K562 (cell line): ENCODE data around the gene VAT1L. TPM values are rescaled to one million over a fixed set of nuclear protein-coding genes. Genes with fewer than 3 reads are reported as not detected.

ENCODE experiments used
- ATAC-seq: fragments of 200-7000 bp; cut with Tn5 transposase; 3 replicates; pipeline ENCODE4 v1.9.1; 2020; ENCODE audit warnings: moderate library complexity
- BruUV-seq: library from RNA; stranded (reverse); fragments of 400-500 nt; replicated peaks from 2 replicates; lab custom pipeline; 2021; lab: Mats Ljungman, UMichigan
- CTCF ChIA-PET: fragments of 300-600 bp; formaldehyde crosslinking; extraction: SDS; loops from one replicate; lab custom pipeline; 2021; ENCODE audit warnings: low intra/inter-chr PET ratio; lab: Yijun Ruan, JAX
- POLR2A ChIA-PET: fragments of 300-600, 350-650 bp; sonication (Branson Sonifier 250); formaldehyde crosslinking; extraction: SDS; loops from one replicate; lab custom pipeline; 2021; ENCODE audit warnings: antibody characterized with exemption, inconsistent platforms; lab: Yijun Ruan, JAX
- DNase-seq, 4 experiments: peaks; one replicate each; pipeline versions ENCODE4 v3.0.0 to v3.0.0-alpha.2; 2011 to 2018; ENCODE audit warnings: low spot score in 3 of 4, mixed read lengths in 3 of 4; ENCODE audit errors: extremely low read depth in 1 of 4
- FAIRE-seq: peaks from 2 replicates; lab custom pipeline; 2011; peaks lifted over from hg19 to GRCh38; lab: Jason Lieb, UNC
- H2AFZ ChIP-seq: 2 replicates; pipeline ENCODE4 v1.6.0; 2011; ENCODE audit warnings: low read depth, low read length, control low read depth, inconsistent platforms
- H3K27ac ChIP-seq: fragments of 200-600 bp; 3 replicates; pipeline ENCODE4 v1.8.0; 2011; ENCODE audit warnings: low read depth, mild to moderate bottlenecking, control low read depth, inconsistent platforms, low read length, moderate library complexity, mixed read lengths; ENCODE audit errors: extremely low read depth
- H3K27me3 ChIP-seq, 2 experiments: fragments of 300-600 bp in 1 of 2; 2 replicates in 1 of 2; 3 replicates in 1 of 2; pipeline versions ENCODE4 v1.6.0 to v1.8.0; 2011; ENCODE audit warnings: inconsistent platforms in 2 of 2, low read length in 2 of 2, mild to moderate bottlenecking in 1 of 2, mixed read lengths in 1 of 2, moderate library complexity in 1 of 2; ENCODE audit not compliant: control insufficient read depth in 2 of 2, insufficient read depth in 2 of 2
- H3K36me3 ChIP-seq: fragments of 300-600 bp; 3 replicates; pipeline ENCODE4 v1.8.0; 2011; ENCODE audit warnings: mild to moderate bottlenecking, low read length, inconsistent platforms; ENCODE audit not compliant: control insufficient read depth, insufficient read depth
- H3K4me1 ChIP-seq, 2 experiments: fragments of 200-600 bp in 1 of 2; replicated peaks in 1 of 2; 2 replicates in 1 of 2; 3 replicates in 1 of 2; pipeline versions ENCODE4 v1.5.1 to v1.8.0; 2011; ENCODE audit warnings: inconsistent platforms in 2 of 2, low read length in 2 of 2, mild to moderate bottlenecking in 1 of 2, mixed read lengths in 1 of 2, moderate library complexity in 1 of 2; ENCODE audit not compliant: control insufficient read depth in 2 of 2, insufficient read depth in 2 of 2
- H3K4me2 ChIP-seq: 2 replicates; pipeline ENCODE4 v1.6.1; 2011; ENCODE audit warnings: low read length, control low read depth, inconsistent platforms, mixed read lengths; ENCODE audit not compliant: insufficient read depth
- H3K4me3 ChIP-seq: fragments of 200-600 bp; sonication (generic), shearing (Covaris generic); 2 replicates; pipeline ENCODE4 v1.5.1; 2016; ENCODE audit warnings: control low read depth, inconsistent platforms
- H3K79me2 ChIP-seq: fragments of 200-600 bp; 3 replicates; pipeline ENCODE4 v1.8.0; 2011; ENCODE audit warnings: low read length, inconsistent platforms; ENCODE audit not compliant: control insufficient read depth, insufficient read depth
- H3K9ac ChIP-seq, 2 experiments: 2 replicates each; pipeline versions ENCODE4 v1.6.0 to v1.6.1; 2011; ENCODE audit warnings: low read depth in 2 of 2, low read length in 2 of 2, control low read depth in 1 of 2, inconsistent platforms in 1 of 2, mild to moderate bottlenecking in 1 of 2, mixed read lengths in 1 of 2; ENCODE audit not compliant: insufficient read depth in 1 of 2
- H3K9me1 ChIP-seq: one replicate; pipeline ENCODE4 v1.6.0; 2011; ENCODE audit warnings: inconsistent platforms, mild to moderate bottlenecking, low read length, moderate library complexity; ENCODE audit not compliant: control insufficient read depth, insufficient read depth
- H3K9me3 ChIP-seq: replicated peaks from 2 replicates; pipeline ENCODE4 v1.5.1; 2011; ENCODE audit warnings: low read depth, low read length, inconsistent platforms; ENCODE audit not compliant: control insufficient read depth, insufficient read depth
- H4K20me1 ChIP-seq: replicated peaks from 2 replicates; pipeline ENCODE4 v1.6.1; 2011; ENCODE audit warnings: low read length, inconsistent platforms, mixed read lengths; ENCODE audit not compliant: control insufficient read depth, insufficient read depth
- EHMT2 ChIP-seq: fragments of 450-650 bp; IDR thresholded peaks from 2 replicates; pipeline ENCODE4 v1.6.1; 2018; ENCODE audit warnings: antibody characterized with exemption
- HNRNPLL ChIP-seq: fragments of 200-400 bp; formaldehyde crosslinking; IDR thresholded peaks from 2 replicates; pipeline ENCODE4 v1.6.1; 2017; ENCODE audit warnings: low read length, low read depth, mild to moderate bottlenecking; ENCODE audit not compliant: poor library complexity, severe bottlenecking
- HSF4 ChIP-seq: fragments of 250-450 bp; sonication (Bioruptor Pico); IDR thresholded peaks from 2 replicates; pipeline ENCODE4 v2.1.2; 2022; ENCODE audit warnings: mild to moderate bottlenecking, moderate library complexity, borderline replicate concordance
- SMAD4 ChIP-seq: fragments of 250-450 bp; sonication (Bioruptor Pico); conservative IDR thresholded peaks from 2 replicates; pipeline ENCODE4 v1.8.0; 2021; ENCODE audit warnings: inconsistent platforms, mild to moderate bottlenecking, moderate library complexity
- ZNF217 ChIP-seq: sonication (generic); formaldehyde crosslinking; IDR thresholded peaks from 2 replicates; pipeline ENCODE4 v1.8.0; 2022; ENCODE audit warnings: mild to moderate bottlenecking, missing genetic modification reagents
- ZNF586 ChIP-seq: fragments of 450-650 bp; formaldehyde crosslinking; conservative IDR thresholded peaks from 2 replicates; pipeline ENCODE4 v1.4.0; 2020; ENCODE audit warnings: mild to moderate bottlenecking, moderate library complexity
- WGBS: fragments of 100-300 bp; shearing (Covaris generic); methylation state at CpG from one replicate; pipeline ENCODE4 v1.1.6; 2016; ENCODE audit warnings: low coverage, mixed read lengths; ENCODE audit not compliant: insufficient coverage; ENCODE audit errors: missing lambda C conversion rate; 5-methylcytosine and 5-hydroxymethylcytosine counted together
- in situ Hi-C: fragments of 300-500 bp; cut with MboI; formaldehyde crosslinking; loops from 4 replicates; pipeline ENCODE4 v1.15.0; 2018; ENCODE audit warnings: inconsistent platforms, mixed read lengths
- intact Hi-C: fragments of 100-400 bp; cut with micrococcal nuclease; formaldehyde crosslinking; loops from 2 replicates; pipeline ENCODE4 v1.14.2; 2022
- polyA plus RNA-seq, 8 experiments: library from polyadenylated mRNA; depleted of rRNA in 4 of 8; stranded (reverse) in 5 of 8; unstranded in 3 of 8; fragments of >200 nt; fragmentation: Nextera tagmentation in 2 of 8; fragmentation: Illumina TruSeq in 1 of 8; extraction: Ambion mirVana in 2 of 8; extraction: Trizol in 1 of 8; gene quantifications; 2 replicates each; pipeline versions ENCODE4 v1.2.1 to v1.2.3, GENCODE V29; 2011 to 2014; ENCODE audit warnings: inconsistent platforms in 1 of 8, missing spikeins in 1 of 8
- total RNA-seq, 7 experiments: library from RNA; depleted of rRNA in 6 of 7; stranded (reverse); fragments of >200 nt in 6 of 7; fragmentation: Illumina TruSeq in 2 of 7; extraction: Trizol in 2 of 7; gene quantifications; 2 replicates each; pipeline versions ENCODE4 v1.2.1 to v1.2.3, GENCODE V29; 2011 to 2021; ENCODE audit warnings: low replicate concordance in 1 of 7
- TF ChIP-seq, protein P1 (sequence below), 2 experiments: fragments of 450-650 bp in 1 of 2; IDR thresholded peaks; 2 replicates each; pipeline ENCODE4 v1.6.1; 2011 to 2017; ENCODE audit warnings: low read depth in 2 of 2, antibody characterized with exemption in 1 of 2, borderline replicate concordance in 1 of 2, low read length in 1 of 2, mild to moderate bottlenecking in 1 of 2, mixed read lengths in 1 of 2; ENCODE audit not compliant: control insufficient read depth in 1 of 2
- TF ChIP-seq, protein P2 (sequence below): sonication (generic); formaldehyde crosslinking; IDR thresholded peaks from 2 replicates; pipeline ENCODE4 v1.8.0; 2022; ENCODE audit warnings: missing genetic modification reagents, mild to moderate bottlenecking, moderate library complexity, borderline replicate concordance
- TF ChIP-seq, protein P3 (sequence below), 3 experiments: fragments of 200-800 bp in 1 of 3; fragments of 250-450 bp in 1 of 3; fragments of 450-650 bp in 1 of 3; sonication (Bioruptor Pico) in 1 of 3; sonication (Bioruptor generic) in 1 of 3; formaldehyde crosslinking in 1 of 3; IDR thresholded peaks; 2 replicates each; pipeline versions ENCODE4 v1.6.1 to v1.8.0; 2016 to 2022; ENCODE audit warnings: mild to moderate bottlenecking in 2 of 3, missing genetic modification characterization in 2 of 3, missing compliant biosample characterization in 1 of 3, moderate library complexity in 1 of 3
- TF ChIP-seq, protein P4 (sequence below): fragments of 150-350 bp; IDR thresholded peaks from 2 replicates; pipeline ENCODE4 v1.6.1; 2014; ENCODE audit warnings: low read depth, mild to moderate bottlenecking, low read length, borderline replicate concordance

VAT1L gene
- total and polyA plus RNA-seq, 9 of the 15 experiments (the other 6 are each of a cell fraction or from before 2014, with no cell fraction given): 0.01 TPM; not detected in 8

DNA sequence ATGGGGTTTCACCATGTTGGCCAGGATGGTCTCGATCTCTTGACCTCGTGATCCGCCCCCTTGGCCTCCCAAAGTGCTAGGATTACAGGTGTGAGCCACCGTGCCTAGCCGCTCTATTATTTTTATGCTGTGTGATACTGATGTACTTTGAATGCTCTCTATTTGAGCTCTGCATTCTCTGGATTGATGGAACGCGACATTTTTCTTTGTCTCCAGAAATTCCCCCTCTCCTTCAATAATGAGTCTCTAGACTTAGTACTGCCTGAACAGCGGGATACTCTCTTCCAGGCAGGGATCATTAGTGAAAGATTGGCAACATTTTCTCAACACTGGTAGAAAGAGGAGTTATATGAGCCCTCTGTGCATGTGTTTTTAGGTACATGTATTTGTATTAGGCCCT is 140.6 kb downstream of the VAT1L start:
- under 1% methylated on average over 8 of the region's 8 CpGs for WGBS
- Histone ChIP-seq H4K20me1 (no peaks in the 10 kb centered on the region), H3K4me2 (no peak overlapping the region), H3K27ac (no peak overlapping the region), H3K4me1 (no peaks in the 10 kb centered on the region), H3K79me2 (no peaks in the 10 kb centered on the region), H3K36me3 (no peaks in the 10 kb centered on the region), H3K9me1 (no peaks in the 10 kb centered on the region), H2AFZ (no peak overlapping the region), H3K27me3 (peaks cover 0 to 14% of the 10 kb centered on the region in 2 experiments; a peak in 1 of 5 replicates), H3K9me3 (no peaks in the 10 kb centered on the region), H3K4me3 (no peak overlapping the region), H3K9ac (no peak overlapping the region)
- no TSS peak for BruUV-seq
- ATAC-seq (no peak), DNase-seq (no peak), FAIRE-seq (no peak)
- in situ Hi-C loops (no loop called here), intact Hi-C loops (no loop called here)
- POLR2A ChIA-PET: no interaction called here
- CTCF ChIA-PET: no interaction called here
- no peak for TF ChIP-seq ZNF586 (CRISPR knock-in tag)
- TF ChIP-seq HSF4 (CRISPR knock-in tag): no peak
- no peak for TF ChIP-seq HNRNPLL
- TF ChIP-seq, protein P1, sequence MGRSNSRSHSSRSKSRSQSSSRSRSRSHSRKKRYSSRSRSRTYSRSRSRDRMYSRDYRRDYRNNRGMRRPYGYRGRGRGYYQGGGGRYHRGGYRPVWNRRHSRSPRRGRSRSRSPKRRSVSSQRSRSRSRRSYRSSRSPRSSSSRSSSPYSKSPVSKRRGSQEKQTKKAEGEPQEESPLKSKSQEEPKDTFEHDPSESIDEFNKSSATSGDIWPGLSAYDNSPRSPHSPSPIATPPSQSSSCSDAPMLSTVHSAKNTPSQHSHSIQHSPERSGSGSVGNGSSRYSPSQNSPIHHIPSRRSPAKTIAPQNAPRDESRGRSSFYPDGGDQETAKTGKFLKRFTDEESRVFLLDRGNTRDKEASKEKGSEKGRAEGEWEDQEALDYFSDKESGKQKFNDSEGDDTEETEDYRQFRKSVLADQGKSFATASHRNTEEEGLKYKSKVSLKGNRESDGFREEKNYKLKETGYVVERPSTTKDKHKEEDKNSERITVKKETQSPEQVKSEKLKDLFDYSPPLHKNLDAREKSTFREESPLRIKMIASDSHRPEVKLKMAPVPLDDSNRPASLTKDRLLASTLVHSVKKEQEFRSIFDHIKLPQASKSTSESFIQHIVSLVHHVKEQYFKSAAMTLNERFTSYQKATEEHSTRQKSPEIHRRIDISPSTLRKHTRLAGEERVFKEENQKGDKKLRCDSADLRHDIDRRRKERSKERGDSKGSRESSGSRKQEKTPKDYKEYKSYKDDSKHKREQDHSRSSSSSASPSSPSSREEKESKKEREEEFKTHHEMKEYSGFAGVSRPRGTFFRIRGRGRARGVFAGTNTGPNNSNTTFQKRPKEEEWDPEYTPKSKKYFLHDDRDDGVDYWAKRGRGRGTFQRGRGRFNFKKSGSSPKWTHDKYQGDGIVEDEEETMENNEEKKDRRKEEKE (IDR thresholded peaks at IDR 0.05; ENCODE audit: borderline replicate concordance in 1 of 2, control insufficient read depth in 1 of 2, low read depth in 2 of 2, low read length in 1 of 2): no peak
- no peak for TF ChIP-seq EHMT2
- TF ChIP-seq, protein P2, sequence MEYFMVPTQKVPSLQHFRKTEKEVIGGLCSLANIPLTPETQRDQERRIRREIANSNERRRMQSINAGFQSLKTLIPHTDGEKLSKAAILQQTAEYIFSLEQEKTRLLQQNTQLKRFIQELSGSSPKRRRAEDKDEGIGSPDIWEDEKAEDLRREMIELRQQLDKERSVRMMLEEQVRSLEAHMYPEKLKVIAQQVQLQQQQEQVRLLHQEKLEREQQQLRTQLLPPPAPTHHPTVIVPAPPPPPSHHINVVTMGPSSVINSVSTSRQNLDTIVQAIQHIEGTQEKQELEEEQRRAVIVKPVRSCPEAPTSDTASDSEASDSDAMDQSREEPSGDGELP (CRISPR knock-in tag): no peak
- TF ChIP-seq, protein P3, sequence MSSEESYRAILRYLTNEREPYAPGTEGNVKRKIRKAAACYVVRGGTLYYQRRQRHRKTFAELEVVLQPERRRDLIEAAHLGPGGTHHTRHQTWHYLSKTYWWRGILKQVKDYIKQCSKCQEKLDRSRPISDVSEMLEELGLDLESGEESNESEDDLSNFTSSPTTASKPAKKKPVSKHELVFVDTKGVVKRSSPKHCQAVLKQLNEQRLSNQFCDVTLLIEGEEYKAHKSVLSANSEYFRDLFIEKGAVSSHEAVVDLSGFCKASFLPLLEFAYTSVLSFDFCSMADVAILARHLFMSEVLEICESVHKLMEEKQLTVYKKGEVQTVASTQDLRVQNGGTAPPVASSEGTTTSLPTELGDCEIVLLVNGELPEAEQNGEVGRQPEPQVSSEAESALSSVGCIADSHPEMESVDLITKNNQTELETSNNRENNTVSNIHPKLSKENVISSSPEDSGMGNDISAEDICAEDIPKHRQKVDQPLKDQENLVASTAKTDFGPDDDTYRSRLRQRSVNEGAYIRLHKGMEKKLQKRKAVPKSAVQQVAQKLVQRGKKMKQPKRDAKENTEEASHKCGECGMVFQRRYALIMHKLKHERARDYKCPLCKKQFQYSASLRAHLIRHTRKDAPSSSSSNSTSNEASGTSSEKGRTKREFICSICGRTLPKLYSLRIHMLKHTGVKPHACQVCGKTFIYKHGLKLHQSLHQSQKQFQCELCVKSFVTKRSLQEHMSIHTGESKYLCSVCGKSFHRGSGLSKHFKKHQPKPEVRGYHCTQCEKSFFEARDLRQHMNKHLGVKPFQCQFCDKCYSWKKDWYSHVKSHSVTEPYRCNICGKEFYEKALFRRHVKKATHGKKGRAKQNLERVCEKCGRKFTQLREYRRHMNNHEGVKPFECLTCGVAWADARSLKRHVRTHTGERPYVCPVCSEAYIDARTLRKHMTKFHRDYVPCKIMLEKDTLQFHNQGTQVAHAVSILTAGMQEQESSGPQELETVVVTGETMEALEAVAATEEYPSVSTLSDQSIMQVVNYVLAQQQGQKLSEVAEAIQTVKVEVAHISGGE (CRISPR knock-in tag; IDR thresholded peaks at IDR 0.05): no peak
- TF ChIP-seq, protein P4, sequence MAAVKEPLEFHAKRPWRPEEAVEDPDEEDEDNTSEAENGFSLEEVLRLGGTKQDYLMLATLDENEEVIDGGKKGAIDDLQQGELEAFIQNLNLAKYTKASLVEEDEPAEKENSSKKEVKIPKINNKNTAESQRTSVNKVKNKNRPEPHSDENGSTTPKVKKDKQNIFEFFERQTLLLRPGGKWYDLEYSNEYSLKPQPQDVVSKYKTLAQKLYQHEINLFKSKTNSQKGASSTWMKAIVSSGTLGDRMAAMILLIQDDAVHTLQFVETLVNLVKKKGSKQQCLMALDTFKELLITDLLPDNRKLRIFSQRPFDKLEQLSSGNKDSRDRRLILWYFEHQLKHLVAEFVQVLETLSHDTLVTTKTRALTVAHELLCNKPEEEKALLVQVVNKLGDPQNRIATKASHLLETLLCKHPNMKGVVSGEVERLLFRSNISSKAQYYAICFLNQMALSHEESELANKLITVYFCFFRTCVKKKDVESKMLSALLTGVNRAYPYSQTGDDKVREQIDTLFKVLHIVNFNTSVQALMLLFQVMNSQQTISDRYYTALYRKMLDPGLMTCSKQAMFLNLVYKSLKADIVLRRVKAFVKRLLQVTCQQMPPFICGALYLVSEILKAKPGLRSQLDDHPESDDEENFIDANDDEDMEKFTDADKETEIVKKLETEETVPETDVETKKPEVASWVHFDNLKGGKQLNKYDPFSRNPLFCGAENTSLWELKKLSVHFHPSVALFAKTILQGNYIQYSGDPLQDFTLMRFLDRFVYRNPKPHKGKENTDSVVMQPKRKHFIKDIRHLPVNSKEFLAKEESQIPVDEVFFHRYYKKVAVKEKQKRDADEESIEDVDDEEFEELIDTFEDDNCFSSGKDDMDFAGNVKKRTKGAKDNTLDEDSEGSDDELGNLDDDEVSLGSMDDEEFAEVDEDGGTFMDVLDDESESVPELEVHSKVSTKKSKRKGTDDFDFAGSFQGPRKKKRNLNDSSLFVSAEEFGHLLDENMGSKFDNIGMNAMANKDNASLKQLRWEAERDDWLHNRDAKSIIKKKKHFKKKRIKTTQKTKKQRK: no peak
- TF ChIP-seq ZNF217 (CRISPR knock-in tag): no peak
- no peak for TF ChIP-seq SMAD4 (CRISPR knock-in tag)
